SW480 (cell line): ENCODE measurements around the gene POLR1D.
A peak's percentile ranks its signal among the peaks of the same experiment; 100 is the strongest.

Experiments
- DNase-seq: peaks from one replicate; pipeline ENCODE4 v3.0.0-alpha.2; 2016; ENCODE audit warnings: low spot score

Gene POLR1D, protein sequence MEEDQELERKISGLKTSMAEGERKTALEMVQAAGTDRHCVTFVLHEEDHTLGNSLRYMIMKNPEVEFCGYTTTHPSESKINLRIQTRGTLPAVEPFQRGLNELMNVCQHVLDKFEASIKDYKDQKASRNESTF

DNA sequence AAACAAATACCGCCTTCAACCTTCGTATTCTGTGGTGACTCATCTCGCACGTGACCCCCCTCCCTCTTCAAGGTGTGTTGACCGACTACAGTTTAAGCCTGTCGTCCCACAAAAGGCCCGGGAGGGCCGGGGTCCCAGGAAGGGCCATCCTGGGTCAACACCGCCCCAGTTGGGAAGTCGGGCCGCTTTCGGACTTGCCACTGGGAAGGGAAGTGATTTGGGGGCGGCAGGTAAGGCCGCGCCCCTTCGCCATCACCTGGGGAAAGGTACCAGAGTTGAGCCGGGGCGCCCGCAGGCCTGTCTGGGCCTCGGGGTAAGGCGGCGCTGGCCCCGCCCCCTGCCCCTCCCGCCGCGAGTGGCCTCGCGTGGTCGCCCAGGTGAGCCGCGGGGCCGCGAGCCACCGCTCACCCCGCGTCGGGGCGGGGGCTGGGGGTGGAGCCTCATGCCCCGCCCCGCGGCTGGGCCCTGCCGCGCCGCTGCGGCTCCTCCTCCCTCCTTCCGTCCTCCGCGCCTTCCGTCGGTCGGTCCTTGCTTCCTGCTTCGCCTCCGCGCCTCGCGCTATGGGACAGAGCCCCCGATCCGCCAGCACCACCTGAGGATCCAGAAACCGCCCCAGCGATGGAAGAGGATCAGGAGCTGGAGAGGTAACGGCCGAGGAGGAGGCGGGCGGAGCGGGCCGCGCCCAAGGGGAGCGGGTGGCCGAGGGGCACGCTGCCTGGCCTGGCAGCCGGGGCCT, at the start of gene POLR1D:
Gene POLR1D (plus strand): TSS at position 527 of the 736 bp plus-strand sequence. CDS start 92 bp downstream, at position 619.
- DNase-seq = peak; percentile 93

GRCh38 chr13:27572234-27572901, 49.3 kb upstream of the POLR1D start:
- DNase-seq = no peak

- no peak for DNase-seq
These were observed 48.4 kb upstream of the POLR1D start for GRCh38 chr13:27573265-27573664.

DNA sequence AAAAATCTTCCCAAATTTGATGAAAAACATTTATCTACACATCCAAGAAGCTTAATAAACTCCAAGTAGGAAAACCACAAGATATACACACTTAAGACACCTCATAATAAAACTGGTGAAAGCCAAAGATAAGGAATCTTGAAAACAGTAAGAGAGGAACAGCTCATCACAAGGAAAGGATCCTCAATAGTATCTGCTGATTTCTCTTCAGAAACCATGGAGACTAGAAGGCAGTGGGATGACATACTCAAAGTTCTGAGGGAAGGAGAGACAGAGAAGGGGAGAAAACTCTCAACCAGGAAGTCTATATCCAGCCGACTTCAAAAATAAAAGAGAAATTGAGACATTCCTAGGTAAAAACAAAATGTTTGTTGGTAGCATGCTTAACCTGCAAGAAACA, 47.0 kb upstream of the POLR1D start:
- DNase-seq = no peak

DNA sequence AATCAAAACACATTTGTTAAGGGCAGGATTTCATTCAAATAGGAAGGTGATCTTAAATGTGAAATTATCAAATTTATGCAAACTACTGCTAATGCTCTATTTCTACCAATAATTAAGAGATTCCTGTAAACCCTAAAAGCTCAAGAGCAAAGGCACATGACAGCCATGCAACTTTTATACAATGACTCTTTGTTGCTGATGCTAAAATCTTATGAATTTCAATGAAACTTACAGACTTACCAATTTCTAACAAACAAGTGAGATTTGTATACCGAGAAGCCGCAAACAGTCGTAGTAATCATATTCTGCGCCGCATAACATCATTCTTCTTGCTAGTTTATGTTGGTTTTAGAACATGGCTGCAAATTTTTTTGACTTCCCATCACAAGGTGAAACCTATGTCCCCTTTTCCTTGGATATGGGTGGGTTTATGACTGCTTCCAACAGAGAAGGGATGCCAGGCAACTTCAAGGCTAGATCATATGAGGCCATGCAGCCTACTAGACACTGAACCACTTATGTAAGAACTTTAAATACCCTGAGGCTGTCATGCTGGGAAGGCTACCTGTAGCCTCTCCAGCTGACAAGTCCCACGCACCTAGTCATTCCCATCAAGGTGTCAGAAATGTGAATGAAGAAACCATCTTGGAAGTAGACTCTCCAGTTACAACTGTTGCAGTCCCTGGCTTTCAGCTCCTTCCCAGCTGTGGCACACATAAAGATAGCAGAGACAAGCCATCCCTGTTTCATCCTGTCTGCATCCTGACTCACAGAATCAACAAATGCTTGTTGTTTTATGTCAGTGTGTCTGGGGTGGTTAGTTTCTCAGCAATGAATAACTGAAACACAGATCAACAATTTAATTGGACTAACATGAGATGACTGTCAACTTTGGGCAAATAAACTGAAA, 43.3 kb upstream of the POLR1D start:
- DNase-seq = no peak

DNA sequence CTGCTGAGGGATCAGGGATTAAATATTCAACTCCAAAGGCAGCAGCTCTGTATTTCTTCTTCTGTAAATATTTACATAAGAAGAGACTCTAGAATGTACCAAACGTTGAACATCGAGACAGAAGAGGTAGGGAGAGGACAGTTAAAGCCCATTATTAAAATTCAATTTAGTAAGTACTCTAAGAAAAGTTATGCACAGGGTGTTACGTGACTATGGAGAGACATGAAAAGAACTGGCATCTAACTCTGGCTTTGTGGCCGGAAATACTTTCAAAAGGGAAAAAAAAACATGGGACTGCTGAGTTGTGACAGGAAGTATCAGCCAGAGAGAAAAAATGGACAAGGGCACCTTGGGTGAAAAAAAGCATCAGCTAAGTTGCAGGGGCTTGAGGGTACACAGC, 38.0 kb upstream of the POLR1D start:
- DNase-seq = peak; percentile 60

GRCh38 chr13:27587095-27587746, 34.5 kb upstream of the POLR1D start:
- no peak for DNase-seq

GRCh38 chr13:27588405-27588804, 33.3 kb upstream of the POLR1D start:
- DNase-seq = no peak

DNA sequence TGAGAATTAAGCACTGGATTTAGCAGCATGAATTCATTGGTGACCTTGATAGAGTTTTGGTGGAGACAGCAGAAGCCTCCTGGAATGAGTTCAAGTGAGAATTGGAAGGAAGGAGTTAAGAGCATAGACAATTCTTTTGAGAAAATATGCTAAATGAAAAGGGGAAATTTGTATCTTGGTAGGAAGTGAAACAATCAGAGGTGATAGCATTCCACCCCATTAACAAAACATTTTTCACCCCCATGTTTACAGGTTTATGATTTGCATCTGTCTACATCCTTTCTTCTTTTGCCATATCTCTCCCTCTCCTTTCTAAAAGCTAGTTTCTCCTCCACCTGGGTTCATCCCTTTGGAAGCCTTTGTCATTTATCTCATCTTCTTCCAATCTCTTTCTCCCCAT, 28.8 kb upstream of the POLR1D start:
- DNase-seq = no peak

- DNase-seq = no peak
These were observed 28.4 kb upstream of the POLR1D start for GRCh38 chr13:27593267-27593666.

DNA sequence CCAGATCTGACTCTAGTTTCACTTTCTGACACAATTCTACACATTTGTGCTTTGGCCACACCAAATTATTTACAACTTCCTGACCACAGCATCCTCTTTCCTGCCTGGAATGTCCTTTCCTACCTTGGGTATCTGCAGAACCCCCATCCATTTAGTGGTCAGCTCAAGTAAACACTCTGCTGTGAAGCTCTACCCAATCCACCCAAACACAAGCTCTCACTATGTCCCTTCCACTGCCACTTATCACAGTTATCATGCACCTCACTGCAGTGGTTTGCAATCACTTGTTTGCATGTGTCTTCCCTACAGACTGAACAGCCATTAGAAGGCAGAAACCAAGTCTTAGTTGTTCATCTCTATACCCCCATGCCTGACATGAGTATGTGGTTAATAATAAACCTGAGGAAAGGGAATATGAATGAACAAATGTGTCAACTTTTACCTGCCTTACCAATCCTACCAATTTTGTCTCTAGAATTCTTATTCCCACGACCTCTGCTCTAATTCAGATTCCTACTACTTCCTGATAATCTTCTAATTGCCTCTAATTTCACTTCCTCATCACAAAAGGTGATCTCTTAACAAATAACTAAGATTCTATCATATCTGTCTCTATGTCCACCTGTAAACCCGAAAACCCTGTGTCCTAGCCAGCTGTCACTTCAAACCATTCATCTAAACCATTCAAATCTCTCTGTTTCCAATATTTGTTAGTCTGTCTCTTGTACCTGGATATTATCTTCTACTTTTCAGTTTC, 26.5 kb upstream of the POLR1D start:
- DNase-seq = peak; percentile 77

DNA sequence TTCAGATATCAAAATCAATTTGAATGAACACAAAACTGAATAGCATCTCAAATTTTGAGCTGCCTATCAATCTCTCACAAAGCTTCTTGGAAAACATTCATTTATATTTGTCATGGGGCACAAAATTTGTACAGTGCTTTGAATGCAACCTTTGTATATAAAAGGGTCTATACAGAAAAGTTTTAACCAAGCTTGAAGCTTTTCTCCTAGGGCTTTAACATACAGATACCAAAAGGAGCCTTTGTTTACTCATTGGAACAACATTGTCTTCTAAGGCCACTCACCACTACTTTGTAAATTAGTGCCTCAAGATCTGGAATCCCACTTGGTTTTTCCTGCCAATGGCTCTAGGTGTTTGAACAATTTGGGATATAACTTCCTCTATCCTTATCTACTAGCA, 22.6 kb upstream of the POLR1D start:
- no peak for DNase-seq

DNA sequence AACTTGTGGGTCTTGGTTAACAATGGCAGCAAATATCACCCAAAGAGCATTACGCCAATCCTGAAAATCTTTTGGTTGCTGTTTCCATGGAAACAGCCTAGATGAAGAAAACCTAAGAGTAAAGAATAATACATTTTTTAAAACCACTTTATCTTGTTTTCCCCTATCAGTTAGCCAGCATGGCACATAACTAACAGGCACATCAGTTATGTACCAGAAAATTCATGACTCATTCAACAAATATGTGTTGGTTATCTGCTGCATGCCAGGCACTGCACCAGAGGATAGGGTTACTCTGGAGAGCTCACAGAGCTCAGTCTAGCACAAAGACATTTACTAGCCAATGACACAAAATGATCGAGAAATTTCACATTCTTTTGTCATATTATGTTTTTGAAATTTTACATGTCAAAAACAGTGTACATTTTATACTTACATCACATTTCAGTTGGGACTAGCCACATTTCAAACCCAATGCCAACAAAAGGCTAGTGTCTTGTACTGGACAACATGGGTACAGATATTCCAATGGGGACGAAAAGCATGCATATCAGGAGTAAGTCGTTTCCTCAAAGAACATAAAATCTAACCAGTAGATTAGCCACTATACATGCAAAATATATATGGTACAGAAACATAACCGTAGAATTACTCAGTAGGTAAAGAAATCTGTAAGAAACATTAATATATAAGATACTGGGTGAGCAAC, 21.7 kb upstream of the POLR1D start:
- DNase-seq = peak; percentile 85

- no peak for DNase-seq
These were observed 21.0 kb upstream of the POLR1D start for GRCh38 chr13:27600711-27601110.

DNA sequence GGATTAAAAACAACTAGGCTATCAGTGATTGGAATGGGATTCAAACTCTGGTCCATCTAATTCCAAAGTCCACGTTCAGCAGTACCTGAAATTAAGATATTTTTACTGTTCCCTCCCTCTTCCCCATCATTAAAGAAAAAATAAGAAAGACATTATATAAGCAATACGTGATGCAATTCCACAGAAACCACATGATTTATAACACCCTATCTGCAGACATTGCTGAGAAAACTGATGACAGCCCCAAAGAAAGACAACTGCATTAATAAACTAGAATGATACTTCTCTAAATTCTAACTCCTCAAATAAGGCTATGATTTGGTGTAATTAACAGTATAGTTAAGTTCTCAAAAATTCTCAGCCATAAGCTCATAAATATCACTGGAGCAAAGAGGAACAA, 20.5 kb upstream of the POLR1D start:
- no peak for DNase-seq

DNA sequence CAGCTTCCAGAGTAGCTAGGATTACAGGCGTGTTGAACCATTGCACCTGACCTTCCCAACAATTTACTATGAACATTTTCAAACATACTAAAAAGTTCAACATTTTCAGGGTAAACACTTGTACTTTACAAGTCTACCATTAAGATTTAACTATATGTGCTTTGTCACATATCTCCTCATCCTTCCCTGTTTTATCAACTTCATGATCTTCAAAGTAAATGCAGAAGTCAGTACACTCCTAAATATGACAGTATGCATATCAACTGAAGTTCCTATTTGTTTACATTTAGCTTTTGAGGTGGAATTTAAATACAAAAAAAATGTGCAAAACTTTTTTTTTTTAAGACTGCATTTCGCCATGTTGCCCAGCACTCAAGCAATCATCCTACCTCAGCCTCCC, 19.9 kb upstream of the POLR1D start:
- no peak for DNase-seq

DNA sequence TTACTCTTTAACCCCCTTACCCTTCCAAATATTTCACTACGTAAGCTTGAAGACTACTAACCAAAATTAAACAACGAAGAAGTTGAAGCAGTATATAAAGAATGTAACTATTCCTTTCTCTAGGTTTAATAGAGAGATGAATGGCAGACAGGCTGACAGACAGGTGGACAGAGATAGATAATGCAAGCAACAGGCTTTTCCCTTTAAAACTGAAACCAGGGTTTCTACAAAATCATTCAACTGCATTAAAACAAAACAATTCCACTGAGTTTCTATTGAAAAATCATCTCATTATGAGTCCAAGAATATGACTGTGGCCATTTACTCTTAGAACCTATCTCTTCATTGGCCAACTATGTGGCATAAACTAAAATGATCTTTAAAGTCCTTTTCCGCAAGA, 16.6 kb upstream of the POLR1D start:
- DNase-seq = no peak

- DNase-seq = no peak
These were observed 16.0 kb upstream of the POLR1D start for GRCh38 chr13:27605610-27606200.

GRCh38 chr13:27607125-27607524, 14.6 kb upstream of the POLR1D start:
- DNase-seq = peak; percentile 51

GRCh38 chr13:27613628-27614027, 8.1 kb upstream of the POLR1D start:
- DNase-seq = no peak
